H1 (cell line): Measurements from ENCODE around the gene DOCK1. TPM values are rescaled to one million over a fixed set of nuclear protein-coding genes. Genes with fewer than 3 reads are reported as not detected.

Experiments
- CBX5 ChIP-seq: fragments of 300-800, 300-1000 bp; sonication (generic); IDR thresholded peaks from 2 replicates; pipeline ENCODE4 v1.7.1; 2016; ENCODE audit warnings: antibody characterized with exemption, low read length, low read depth
- CHD2 ChIP-seq: IDR thresholded peaks from 2 replicates; pipeline ENCODE4 v1.6.1; 2012; ENCODE audit warnings: low read length, improper control_type of control experiment
- KDM4A ChIP-seq: IDR thresholded peaks from one replicate; pipeline ENCODE4 v1.7.1; 2012; ENCODE audit warnings: low read depth, mild to moderate bottlenecking, moderate library complexity, low read length, inconsistent platforms; ENCODE audit not compliant: severe bottlenecking
- KDM5A ChIP-seq: fragments of 200-600 bp; IDR thresholded peaks from 2 replicates; pipeline ENCODE4 v1.7.1; 2012; ENCODE audit warnings: mild to moderate bottlenecking, low read length, inconsistent platforms, mixed read lengths
- POLR2AphosphoS5 ChIP-seq: IDR thresholded peaks from 2 replicates; pipeline ENCODE4 v1.6.1; 2011; ENCODE audit warnings: low read depth, low read length
- SIN3A ChIP-seq, 2 experiments: IDR thresholded peaks in 1 of 2; conservative IDR thresholded peaks in 1 of 2; 2 replicates each; pipeline ENCODE4 v1.6.1; 2011 to 2012; ENCODE audit warnings: low read length in 2 of 2, improper control_type of control experiment in 1 of 2, low read depth in 1 of 2, mild to moderate bottlenecking in 1 of 2
- SIX5 ChIP-seq: IDR thresholded peaks from 2 replicates; pipeline ENCODE4 v1.6.1; 2011; ENCODE audit warnings: mild to moderate bottlenecking, low read depth, low read length
- SRF ChIP-seq: IDR thresholded peaks from 2 replicates; pipeline ENCODE4 v1.6.1; 2011; ENCODE audit warnings: mild to moderate bottlenecking, low read depth, low read length, moderate library complexity
- TAF1 ChIP-seq: IDR thresholded peaks from 2 replicates; pipeline ENCODE4 v1.6.1; 2011; ENCODE audit warnings: mild to moderate bottlenecking, low read depth, low read length
- TEAD4 ChIP-seq: IDR thresholded peaks from 2 replicates; pipeline ENCODE4 v1.6.1; 2012; ENCODE audit warnings: low read depth, low read length, inconsistent platforms, mixed read lengths
- polyA plus RNA-seq, 7 experiments: library from polyadenylated mRNA; depleted of rRNA in 3 of 7; stranded (reverse) in 5 of 7; unstranded in 2 of 7; fragments of >200 nt in 5 of 7; fragments of 200-250 nt in 2 of 7; gene quantifications; 1 replicate in 5 of 7; 2 replicates in 1 of 7; 4 replicates in 1 of 7; pipeline versions ENCODE4 v1.2.1 to v1.2.3, GENCODE V29; 2011 to 2013; ENCODE audit warnings: missing spikeins in 2 of 7, mixed read lengths in 2 of 7
- total RNA-seq: library from RNA; stranded (reverse); fragmentation: NEBNext Ultra II Directional; extraction: Animal tissue kit (Norgen Biotek cat#: 25700); gene quantifications from 2 replicates; pipeline ENCODE4 v1.2.1, GENCODE V29; 2021

Gene DOCK1
- total and polyA plus RNA-seq, 2 of the 8 experiments (the other 6 are each of a cell fraction or from before 2014, with no cell fraction given), result 11.6 to 53.0 TPM

DNA sequence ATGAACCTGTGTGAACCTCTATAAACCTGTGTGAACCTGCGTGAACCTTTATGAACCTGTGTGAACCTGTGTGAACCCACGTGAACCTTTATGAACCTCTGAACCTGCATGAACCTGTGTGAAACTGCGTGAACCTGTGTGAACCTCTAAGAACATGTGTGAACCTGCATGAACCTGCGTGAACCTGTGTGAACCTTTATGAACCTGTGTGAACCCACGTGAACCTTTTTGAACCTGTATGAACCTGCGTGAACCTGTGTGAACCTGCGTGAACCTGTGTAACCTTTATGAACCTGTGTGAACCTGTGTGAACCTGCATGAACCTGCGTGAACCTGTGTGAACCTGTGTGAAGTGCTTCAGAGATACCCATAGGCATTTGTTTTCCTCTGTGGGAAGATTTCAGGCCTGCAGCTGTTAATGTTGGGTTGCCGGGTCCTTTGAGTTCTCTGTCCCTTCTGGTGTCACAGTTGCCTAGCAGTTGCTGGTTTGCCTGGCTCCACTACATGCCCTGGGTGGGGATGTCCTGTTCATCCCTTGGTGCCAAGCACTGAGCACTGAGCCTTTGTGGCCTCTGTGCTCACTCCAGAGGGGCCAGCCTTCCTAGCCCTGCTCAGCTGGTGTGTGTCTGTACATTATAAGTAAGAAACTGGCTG is 97.9 kb downstream of the DOCK1 start (continued):
- TF ChIP-seq SRF (no peak), CHD2 (no peak), TEAD4 (no peak), TAF1 (no peak), KDM5A (no peak), SIX5 (no peak), SIN3A (conservative IDR thresholded peaks at IDR 0.05 in 1 of 2, IDR thresholded peaks at IDR 0.05 in 1 of 2; ENCODE audit: low read depth in 1 of 2, low read length in 2 of 2) (no peak), POLR2AphosphoS5 (no peak), KDM4A (no peak), CBX5 (no peak)
